HG03442 (cell line): ENCODE data around the gene LRRC52.

Source experiments
- ATAC-seq: cut with Tn5 transposase; IDR thresholded peaks from one replicate; pipeline ENCODE4 v1.9.1; 2021; ENCODE audit warnings: mild to moderate bottlenecking, moderate library complexity; ENCODE audit not compliant: unreplicated experiment

The LRRC52 gene

DNA sequence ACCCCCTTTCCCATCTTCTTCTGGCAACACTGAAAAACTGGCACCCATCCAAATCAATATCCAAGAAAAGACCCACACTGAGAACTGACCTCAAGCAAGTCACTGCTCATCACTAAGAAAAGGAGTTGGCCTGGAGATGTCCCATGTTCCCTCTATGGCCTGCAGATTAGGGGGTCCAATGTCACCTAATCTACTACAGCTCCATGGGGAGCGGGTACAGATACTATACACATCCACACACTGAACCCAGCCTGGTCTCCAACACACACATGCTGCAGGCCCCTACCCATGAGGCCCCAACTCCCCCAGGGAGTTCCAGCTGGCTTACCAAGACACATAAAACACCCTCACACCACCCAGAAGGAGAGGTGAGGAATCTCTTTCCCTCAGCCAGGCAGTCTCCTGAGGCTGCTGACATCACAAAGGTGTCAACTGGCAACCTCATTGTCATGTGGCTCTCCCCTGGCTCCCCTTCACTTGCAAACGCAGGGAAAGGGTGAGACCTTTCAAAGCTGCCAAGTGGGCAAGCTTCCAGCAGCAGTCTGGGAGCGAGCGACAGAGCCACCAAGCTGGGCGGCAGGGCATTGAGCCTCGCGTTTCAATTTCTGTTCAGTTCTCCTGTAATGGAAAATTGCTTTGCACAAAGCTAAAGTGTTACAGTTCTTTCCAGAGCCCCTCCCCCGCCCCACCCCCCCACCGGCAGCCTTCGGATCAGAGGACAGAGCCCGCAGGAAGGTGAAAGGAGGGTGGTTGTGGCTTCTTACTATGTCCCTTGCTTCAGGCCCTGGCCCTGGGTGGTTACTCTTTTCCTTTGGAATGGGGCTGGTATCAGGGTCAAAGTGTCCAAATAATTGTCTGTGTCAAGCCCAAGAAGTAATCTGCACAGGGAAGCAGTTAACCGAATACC is at the start of gene LRRC52:
Gene LRRC52, plus strand, starts transcription at position 469 of the 907 bp plus-strand sequence. Its CDS starts 297 bp downstream, at position 766.
- no peak for ATAC-seq

GRCh38 chr1:165494949-165495857 is 48.6 kb upstream of the LRRC52 start:
- ATAC-seq = no peak

- ATAC-seq = no peak
Measured at GRCh38 chr1:165495858-165496205, 48.0 kb upstream of the LRRC52 start.

DNA sequence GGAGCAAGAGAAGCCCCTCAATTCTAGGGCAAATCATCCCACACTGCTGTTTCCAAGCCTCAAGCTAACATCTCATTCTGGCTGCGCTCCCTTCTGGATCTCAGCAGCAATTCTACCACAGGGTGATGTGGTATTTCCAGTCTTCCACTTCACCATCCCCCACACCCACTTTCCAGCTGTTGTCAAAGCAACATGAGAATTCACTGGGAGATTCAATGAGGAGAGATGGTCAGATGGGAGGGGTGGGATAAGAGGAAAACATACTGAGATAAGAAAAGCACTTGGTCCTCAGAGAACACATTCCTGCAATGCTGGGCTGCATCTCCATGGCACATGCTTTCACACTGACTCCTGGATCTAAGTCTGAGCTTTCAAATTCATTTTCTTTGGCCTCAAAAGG is 47.3 kb upstream of the LRRC52 start:
- ATAC-seq = no peak

GRCh38 chr1:165497069-165498013 is 46.5 kb upstream of the LRRC52 start:
- ATAC-seq = no peak

DNA sequence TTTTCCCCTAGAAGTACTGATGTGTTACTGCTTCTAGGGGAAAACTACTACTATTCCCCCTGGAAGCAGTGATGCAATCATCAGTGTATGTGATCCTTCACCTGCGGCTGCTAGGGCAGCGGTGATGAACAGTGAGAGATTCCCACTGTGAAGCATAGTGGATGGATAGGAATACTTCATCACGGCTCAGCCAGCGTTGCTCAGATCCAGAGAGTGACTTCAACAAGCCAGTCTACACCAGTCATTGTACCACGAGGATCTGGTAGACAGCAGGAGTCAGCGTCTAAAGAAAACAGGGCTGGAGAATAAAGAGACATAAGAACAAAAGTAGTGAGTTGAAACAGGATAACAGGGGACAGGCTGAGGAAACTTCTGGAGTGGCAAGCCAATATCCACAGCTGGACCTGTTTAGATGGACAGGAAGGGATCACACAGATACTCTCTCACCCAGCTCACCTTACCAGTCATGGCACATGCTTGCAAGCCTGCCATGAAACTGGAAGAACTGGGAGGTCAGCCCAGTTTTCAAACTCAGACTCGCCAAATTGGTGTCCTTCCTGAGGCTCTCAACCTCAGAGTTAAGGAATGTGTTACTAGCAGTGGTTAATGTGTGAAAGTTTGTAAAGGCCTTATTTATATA is 42.4 kb upstream of the LRRC52 start:
- no peak for ATAC-seq

DNA sequence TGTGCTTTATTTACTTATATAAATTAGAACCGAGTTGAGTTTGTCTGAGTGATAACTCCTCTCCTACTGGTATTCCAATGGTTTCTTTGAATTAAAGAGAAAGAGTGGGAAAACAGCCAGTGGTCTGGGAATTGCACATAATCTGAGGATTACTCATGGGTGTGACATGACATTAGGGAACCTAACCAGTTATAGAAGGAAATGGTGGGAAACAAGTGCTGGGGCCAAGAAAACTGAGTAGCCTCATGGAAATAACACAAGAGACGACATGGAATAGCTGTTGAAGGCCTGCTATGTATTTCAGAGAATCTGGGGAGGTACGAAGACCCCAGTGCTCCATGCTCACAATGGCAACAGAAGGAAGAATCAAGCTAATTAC is 41.8 kb upstream of the LRRC52 start:
- ATAC-seq = no peak

GRCh38 chr1:165507570-165507969 is 36.2 kb upstream of the LRRC52 start:
- no peak for ATAC-seq

DNA sequence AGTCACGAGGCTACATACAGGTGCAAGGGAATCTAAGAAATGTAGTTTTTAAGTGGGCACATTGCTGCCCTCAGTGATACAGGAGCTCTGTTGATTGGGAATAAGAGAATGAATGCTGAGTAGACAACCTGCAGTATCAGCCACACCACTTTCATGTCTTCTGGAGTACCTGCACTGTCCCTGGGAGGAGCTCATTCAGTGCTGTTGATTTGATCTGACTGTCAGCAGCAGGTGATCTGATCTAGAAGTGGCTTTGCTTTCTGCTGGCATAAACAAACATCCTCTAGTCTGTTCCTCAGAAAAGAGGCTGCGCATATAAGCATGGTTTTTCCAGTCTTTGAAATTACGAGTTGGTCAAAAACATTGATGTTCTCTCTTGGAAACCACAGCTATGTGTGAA is 35.5 kb upstream of the LRRC52 start:
- no peak for ATAC-seq

- no peak for ATAC-seq
Measured at GRCh38 chr1:165512816-165513215, 31.0 kb upstream of the LRRC52 start.

- no peak for ATAC-seq
Measured at GRCh38 chr1:165516469-165516868, 27.3 kb upstream of the LRRC52 start.

GRCh38 chr1:165520646-165521045 is 23.2 kb upstream of the LRRC52 start:
- ATAC-seq = no peak

DNA sequence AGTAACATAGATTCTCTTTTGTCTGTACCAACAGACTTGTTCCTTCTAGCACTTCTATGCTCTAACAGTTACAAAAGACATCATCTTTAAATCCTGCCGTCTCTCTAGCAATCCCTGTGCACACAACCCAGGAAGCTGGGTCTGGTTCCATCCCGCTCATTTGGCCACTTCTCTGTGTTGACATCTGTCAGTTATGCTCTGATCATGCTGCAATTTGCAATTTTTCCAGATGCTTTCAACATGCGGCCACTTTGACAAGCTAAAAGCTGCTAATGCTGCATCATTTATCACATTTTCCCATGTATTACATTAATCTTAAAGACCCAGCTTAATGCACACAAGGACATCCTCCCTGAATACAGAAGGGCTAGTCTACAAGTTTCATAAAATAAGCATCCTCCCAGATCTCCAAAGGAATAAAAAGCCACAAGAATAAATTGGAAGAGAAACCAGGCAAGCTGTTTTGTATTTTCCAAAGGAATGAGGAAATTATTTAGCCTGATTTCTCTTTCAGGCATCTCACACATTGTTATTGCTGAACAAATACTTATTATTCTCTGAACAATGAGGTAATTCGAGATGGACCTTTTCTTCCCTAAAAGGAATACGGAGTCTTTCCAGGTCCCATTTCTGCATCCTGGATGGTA is 19.0 kb upstream of the LRRC52 start:
- ATAC-seq = no peak

DNA sequence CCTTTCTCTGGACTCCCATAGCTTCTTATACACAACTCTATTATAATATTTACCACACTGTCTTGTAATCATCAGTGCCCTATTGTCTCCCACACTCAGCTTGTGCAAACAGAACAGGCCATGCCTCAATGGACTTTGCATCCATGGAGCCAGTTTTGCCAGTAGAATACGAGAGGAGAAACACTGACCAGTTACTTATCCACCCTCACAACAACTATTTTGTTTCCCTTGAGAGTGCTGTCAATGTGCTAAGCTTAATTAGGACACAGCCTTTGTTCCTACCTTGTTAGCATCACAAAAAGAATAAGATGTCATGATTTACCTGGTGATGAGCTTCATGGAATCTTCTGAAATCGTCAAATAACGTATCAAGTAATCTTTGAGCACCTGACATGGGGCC is 18.1 kb upstream of the LRRC52 start:
- ATAC-seq = no peak

DNA sequence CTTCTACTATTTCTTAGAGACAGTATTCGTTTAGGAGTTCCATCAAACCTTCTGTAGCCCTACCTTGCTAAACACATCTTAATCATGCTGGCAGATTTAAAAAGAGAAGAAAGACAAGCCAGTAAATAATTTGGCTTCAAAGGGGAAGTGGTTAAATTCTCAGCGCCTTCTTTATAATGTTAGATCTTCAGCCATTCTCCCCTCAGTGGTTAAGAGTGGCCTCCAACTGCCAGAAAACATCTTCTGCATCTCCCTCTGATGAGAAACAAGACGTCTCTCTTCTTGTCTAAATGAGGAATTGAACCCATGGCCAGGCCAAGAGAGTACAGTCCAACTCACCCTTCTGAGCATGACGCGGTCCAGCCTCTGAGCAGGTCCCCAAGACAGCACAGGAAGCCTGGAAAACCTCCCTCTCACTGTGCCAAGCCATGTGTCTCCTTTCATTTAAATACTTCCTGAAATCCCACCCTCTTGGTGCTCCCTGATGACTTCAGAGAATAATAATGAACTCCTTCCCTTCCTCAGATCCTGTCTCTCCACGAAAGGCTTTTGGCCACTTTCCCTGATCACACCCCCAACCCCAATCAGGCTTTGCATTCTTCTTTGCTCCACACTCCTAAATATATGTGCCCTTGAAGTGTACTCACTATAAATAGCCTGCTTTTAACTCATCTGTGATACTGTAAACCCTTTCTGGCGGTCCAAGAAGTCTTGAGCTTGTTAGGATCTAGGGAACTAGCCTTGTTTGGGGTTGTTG is 16.4 kb upstream of the LRRC52 start:
- ATAC-seq = no peak

DNA sequence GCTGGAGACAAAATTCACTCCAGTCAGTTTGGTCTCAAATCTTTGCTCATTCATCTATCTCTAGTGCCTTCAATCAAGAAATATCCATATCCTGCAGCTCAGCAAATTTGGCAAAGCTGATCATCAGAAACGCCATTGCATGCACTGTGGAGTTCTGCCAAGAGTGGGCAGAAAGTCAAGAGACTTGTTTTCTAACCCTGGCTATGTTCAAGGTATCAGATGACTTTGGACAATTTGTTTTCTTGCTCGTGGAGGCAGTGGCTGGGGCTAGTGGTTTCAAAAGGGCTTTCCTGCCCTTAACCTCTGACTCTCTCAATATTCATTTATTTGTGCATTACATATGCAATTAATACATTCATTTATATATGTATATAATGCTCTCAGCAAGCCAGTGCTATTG is 12.8 kb upstream of the LRRC52 start:
- ATAC-seq = no peak

- ATAC-seq = no peak
Measured at GRCh38 chr1:165532053-165532452, 11.7 kb upstream of the LRRC52 start.

GRCh38 chr1:165533254-165533653 is 10.5 kb upstream of the LRRC52 start:
- ATAC-seq = no peak

- ATAC-seq = no peak
Measured at GRCh38 chr1:165536016-165536415, 7.8 kb upstream of the LRRC52 start.
